Mesothelial cell of epicardium (in vitro differentiated cells): ENCODE results near the gene ADGRF3. TPM values are rescaled to one million over a fixed set of nuclear protein-coding genes. Genes with fewer than 3 reads are reported as not detected.

ENCODE experiments used
- DNase-seq, 2 experiments: peaks; one replicate each; pipeline ENCODE4 v3.0.0; 2021; ENCODE audit warnings: low spot score in 2 of 2; ENCODE audit not compliant: unreplicated experiment in 2 of 2
- H3K27ac Mint-ChIP-seq: 2 replicates; pipeline ENCODE4 v1.8.0; 2021; ENCODE audit warnings: mixed read lengths
- H3K27me3 Mint-ChIP-seq: 2 replicates; pipeline ENCODE4 v1.8.0; 2021; ENCODE audit warnings: low read depth, mixed read lengths
- H3K36me3 Mint-ChIP-seq: 2 replicates; pipeline ENCODE4 v1.8.0; 2021; ENCODE audit warnings: mixed read lengths
- H3K4me1 Mint-ChIP-seq: 2 replicates; pipeline ENCODE4 v1.8.0; 2021; ENCODE audit warnings: mixed read lengths
- H3K4me3 Mint-ChIP-seq: 2 replicates; pipeline ENCODE4 v1.8.0; 2021; ENCODE audit warnings: mild to moderate bottlenecking, moderate library complexity, mixed read lengths
- H3K9me3 Mint-ChIP-seq: 2 replicates; pipeline ENCODE4 v1.8.0; 2021; ENCODE audit warnings: mixed read lengths
- CTCF ChIP-seq: fragments of 200-600 bp; sonication (generic); IDR thresholded peaks from one replicate; pipeline ENCODE4 v1.5.0; 2021; ENCODE audit warnings: antibody characterized with exemption; ENCODE audit not compliant: unreplicated experiment
- total RNA-seq: library from RNA; stranded (reverse); gene quantifications from 3 replicates; pipeline ENCODE4 v1.2.1, GENCODE V29; 2021

ADGRF3 gene
- total RNA-seq: 0.20 to 0.83 TPM (median 0.22 TPM) in 3 replicates

GRCh38 chr2:26346454-26347053, at the start of gene ADGRF3:
TSS of gene ADGRF3 (minus strand) at chr2:26346789. CDS start at chr2:26346234, 555 bp downstream.
- Mint-ChIP-seq H3K36me3 (no peaks in the 10 kb centered on the region), H3K4me1 (peaks cover 25% of the 10 kb centered on the region), H3K4me3 (peak within 1 kb of the TSS; percentile 93), H3K27ac (peak within 1 kb of the TSS; percentile 99), H3K9me3 (no peaks in the 10 kb centered on the region), H3K27me3 (no peaks in the 10 kb centered on the region)
- TF ChIP-seq CTCF: no peak
- DNase-seq: peak; percentile 21 to 53

GRCh38 chr2:26395394-26395793, 48.8 kb upstream of the ADGRF3 start:
- H3K36me3 Mint-ChIP-seq: no peaks in the 10 kb centered on the region
- no peak overlapping the region for H3K4me3 Mint-ChIP-seq
- no peak for DNase-seq
- H3K27me3 Mint-ChIP-seq: no peaks in the 10 kb centered on the region
- no peaks in the 10 kb centered on the region for H3K9me3 Mint-ChIP-seq
- TF ChIP-seq CTCF: no peak
- no peaks in the 10 kb centered on the region for H3K4me1 Mint-ChIP-seq
- H3K27ac Mint-ChIP-seq: no peak overlapping the region

- DNase-seq: no peak
- Mint-ChIP-seq H3K27ac (no peak overlapping the region), H3K4me3 (no peak overlapping the region), H3K27me3 (no peaks in the 10 kb centered on the region), H3K36me3 (no peaks in the 10 kb centered on the region), H3K4me1 (no peaks in the 10 kb centered on the region), H3K9me3 (no peaks in the 10 kb centered on the region)
- TF ChIP-seq CTCF: no peak
These were observed 48.1 kb upstream of the ADGRF3 start for GRCh38 chr2:26394694-26395093.

GRCh38 chr2:26387189-26387588, 40.6 kb upstream of the ADGRF3 start:
- H3K36me3 Mint-ChIP-seq: peaks cover 8% of the 10 kb centered on the region
- no peaks in the 10 kb centered on the region for H3K9me3 Mint-ChIP-seq
- no peak overlapping the region for H3K4me3 Mint-ChIP-seq
- H3K27me3 Mint-ChIP-seq: no peaks in the 10 kb centered on the region
- DNase-seq: no peak
- H3K27ac Mint-ChIP-seq: no peak overlapping the region
- no peak for TF ChIP-seq CTCF
- no peaks in the 10 kb centered on the region for H3K4me1 Mint-ChIP-seq

- H3K4me1 Mint-ChIP-seq: no peaks in the 10 kb centered on the region
- no peak overlapping the region for H3K27ac Mint-ChIP-seq
- H3K4me3 Mint-ChIP-seq: no peak overlapping the region
- no peaks in the 10 kb centered on the region for H3K27me3 Mint-ChIP-seq
- no peak for TF ChIP-seq CTCF
- H3K36me3 Mint-ChIP-seq: peaks cover 8% of the 10 kb centered on the region
- no peak for DNase-seq
- no peaks in the 10 kb centered on the region for H3K9me3 Mint-ChIP-seq
These were observed 38.0 kb upstream of the ADGRF3 start for GRCh38 chr2:26384597-26384996.

- no peaks in the 10 kb centered on the region for H3K27me3 Mint-ChIP-seq
- no peaks in the 10 kb centered on the region for H3K9me3 Mint-ChIP-seq
- TF ChIP-seq CTCF: no peak
- H3K36me3 Mint-ChIP-seq: peaks cover 8% of the 10 kb centered on the region
- DNase-seq: no peak
- no peak overlapping the region for H3K27ac Mint-ChIP-seq
- H3K4me1 Mint-ChIP-seq: no peaks in the 10 kb centered on the region
- H3K4me3 Mint-ChIP-seq: no peak overlapping the region
These were observed 37.6 kb upstream of the ADGRF3 start for GRCh38 chr2:26384183-26384582.
